ENCODE measurements around the gene KRT84.

DNA sequence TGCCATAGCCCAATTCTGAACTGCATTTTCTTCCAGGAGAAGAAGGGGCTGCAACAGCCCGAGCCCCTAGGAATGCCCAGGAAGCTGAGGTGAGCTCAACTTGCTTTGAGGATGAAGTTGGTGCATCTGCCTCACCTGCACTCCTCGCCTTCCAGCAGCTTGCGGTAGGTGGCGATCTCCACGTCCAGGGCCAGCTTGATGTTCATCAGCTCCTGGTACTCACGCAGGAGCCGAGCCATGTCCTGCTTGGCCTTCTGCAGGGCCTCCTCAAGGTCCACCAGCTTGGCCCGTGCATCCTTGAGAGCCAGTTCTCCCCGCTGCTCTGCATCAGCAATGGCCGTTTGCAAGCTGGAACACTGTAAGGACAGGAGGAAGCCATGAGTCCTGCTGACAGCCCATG lies 42.7 kb upstream of the KRT84 start:
- TF ChIP-seq CTCF (IDR thresholded peaks at IDR 0.05) (no peak), ZNF396 (CRISPR knock-in tag; IDR thresholded peaks at IDR 0.05; ENCODE audit: borderline replicate concordance) (no peak), TEAD4 (CRISPR knock-in tag; IDR thresholded peaks at IDR 0.05) (no peak)
- TF ChIP-seq, protein P1, sequence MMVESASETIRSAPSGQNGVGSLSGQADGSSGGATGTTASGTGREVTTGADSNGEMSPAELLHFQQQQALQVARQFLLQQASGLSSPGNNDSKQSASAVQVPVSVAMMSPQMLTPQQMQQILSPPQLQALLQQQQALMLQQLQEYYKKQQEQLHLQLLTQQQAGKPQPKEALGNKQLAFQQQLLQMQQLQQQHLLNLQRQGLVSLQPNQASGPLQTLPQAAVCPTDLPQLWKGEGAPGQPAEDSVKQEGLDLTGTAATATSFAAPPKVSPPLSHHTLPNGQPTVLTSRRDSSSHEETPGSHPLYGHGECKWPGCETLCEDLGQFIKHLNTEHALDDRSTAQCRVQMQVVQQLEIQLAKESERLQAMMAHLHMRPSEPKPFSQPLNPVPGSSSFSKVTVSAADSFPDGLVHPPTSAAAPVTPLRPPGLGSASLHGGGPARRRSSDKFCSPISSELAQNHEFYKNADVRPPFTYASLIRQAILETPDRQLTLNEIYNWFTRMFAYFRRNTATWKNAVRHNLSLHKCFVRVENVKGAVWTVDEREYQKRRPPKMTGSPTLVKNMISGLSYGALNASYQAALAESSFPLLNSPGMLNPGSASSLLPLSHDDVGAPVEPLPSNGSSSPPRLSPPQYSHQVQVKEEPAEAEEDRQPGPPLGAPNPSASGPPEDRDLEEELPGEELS (CRISPR knock-in tag; IDR thresholded peaks at IDR 0.05), result no peak
- TF ChIP-seq, protein P2, sequence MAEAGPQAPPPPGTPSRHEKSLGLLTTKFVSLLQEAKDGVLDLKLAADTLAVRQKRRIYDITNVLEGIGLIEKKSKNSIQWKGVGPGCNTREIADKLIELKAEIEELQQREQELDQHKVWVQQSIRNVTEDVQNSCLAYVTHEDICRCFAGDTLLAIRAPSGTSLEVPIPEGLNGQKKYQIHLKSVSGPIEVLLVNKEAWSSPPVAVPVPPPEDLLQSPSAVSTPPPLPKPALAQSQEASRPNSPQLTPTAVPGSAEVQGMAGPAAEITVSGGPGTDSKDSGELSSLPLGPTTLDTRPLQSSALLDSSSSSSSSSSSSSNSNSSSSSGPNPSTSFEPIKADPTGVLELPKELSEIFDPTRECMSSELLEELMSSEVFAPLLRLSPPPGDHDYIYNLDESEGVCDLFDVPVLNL (CRISPR knock-in tag; IDR thresholded peaks at IDR 0.05; ENCODE audit: borderline replicate concordance, low read depth), result no peak
- TF ChIP-seq, protein P3, sequence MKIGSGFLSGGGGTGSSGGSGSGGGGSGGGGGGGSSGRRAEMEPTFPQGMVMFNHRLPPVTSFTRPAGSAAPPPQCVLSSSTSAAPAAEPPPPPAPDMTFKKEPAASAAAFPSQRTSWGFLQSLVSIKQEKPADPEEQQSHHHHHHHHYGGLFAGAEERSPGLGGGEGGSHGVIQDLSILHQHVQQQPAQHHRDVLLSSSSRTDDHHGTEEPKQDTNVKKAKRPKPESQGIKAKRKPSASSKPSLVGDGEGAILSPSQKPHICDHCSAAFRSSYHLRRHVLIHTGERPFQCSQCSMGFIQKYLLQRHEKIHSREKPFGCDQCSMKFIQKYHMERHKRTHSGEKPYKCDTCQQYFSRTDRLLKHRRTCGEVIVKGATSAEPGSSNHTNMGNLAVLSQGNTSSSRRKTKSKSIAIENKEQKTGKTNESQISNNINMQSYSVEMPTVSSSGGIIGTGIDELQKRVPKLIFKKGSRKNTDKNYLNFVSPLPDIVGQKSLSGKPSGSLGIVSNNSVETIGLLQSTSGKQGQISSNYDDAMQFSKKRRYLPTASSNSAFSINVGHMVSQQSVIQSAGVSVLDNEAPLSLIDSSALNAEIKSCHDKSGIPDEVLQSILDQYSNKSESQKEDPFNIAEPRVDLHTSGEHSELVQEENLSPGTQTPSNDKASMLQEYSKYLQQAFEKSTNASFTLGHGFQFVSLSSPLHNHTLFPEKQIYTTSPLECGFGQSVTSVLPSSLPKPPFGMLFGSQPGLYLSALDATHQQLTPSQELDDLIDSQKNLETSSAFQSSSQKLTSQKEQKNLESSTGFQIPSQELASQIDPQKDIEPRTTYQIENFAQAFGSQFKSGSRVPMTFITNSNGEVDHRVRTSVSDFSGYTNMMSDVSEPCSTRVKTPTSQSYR (CRISPR knock-in tag; IDR thresholded peaks at IDR 0.05), result no peak
- TF ChIP-seq, protein P4, sequence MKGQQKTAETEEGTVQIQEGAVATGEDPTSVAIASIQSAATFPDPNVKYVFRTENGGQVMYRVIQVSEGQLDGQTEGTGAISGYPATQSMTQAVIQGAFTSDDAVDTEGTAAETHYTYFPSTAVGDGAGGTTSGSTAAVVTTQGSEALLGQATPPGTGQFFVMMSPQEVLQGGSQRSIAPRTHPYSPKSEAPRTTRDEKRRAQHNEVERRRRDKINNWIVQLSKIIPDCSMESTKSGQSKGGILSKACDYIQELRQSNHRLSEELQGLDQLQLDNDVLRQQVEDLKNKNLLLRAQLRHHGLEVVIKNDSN (CRISPR knock-in tag; IDR thresholded peaks at IDR 0.05), result no peak

All from WTC11 (cell line).